Measurements from ENCODE around the gene SENP3. TPM values are rescaled to one million over a fixed set of nuclear protein-coding genes. Genes with fewer than 3 reads are reported as not detected.

The SENP3 gene
- total RNA-seq, 1 experiment from 2014 or later: 83.1 TPM

- no peak overlapping the region for H2BK20ac ChIP-seq (ENCODE audit: low read depth, low read length, poor library complexity, severe bottlenecking)
- H3K56ac ChIP-seq (ENCODE audit: insufficient read length, low read depth, low read length): no peak overlapping the region
- DNase-seq: no peak
- no peak overlapping the region for H3K27ac ChIP-seq (ENCODE audit: insufficient read length, low read depth, low read length)
- H3K27me3 ChIP-seq (ENCODE audit: insufficient read depth, low read length): no peaks in the 10 kb centered on the region
- no CpG with 5 or more reads among the region's 10 CpGs for WGBS (ENCODE audit: extremely low coverage, insufficient read length, low lambda C conversion rate)
- no peak overlapping the region for H3K14ac ChIP-seq (ENCODE audit: insufficient read depth, low read length)
- peaks cover 7% of the 10 kb centered on the region; the same call in 1 of the 2 replicates for H3K27me3 Mint-ChIP-seq (ENCODE audit: low read depth)
- no peaks in the 10 kb centered on the region for H3K9me3 ChIP-seq (ENCODE audit: control insufficient read depth, low read depth, low read length)
- H2BK5ac ChIP-seq (ENCODE audit: insufficient read length, low read length): no peak overlapping the region
- no peaks in the 10 kb centered on the region for H4K20me1 ChIP-seq (ENCODE audit: control insufficient read depth, insufficient read depth, insufficient read length)
- H3K9ac ChIP-seq (ENCODE audit: extremely low read depth, insufficient read length, low read length): no peak overlapping the region
- H4K91ac ChIP-seq (ENCODE audit: insufficient read length, low read depth, low read length): no peak overlapping the region
- no peak overlapping the region for H2BK120ac ChIP-seq (ENCODE audit: low read depth, low read length, poor library complexity, severe bottlenecking)
- H3K4me1 Mint-ChIP-seq: peaks cover 30 to 48% of the 10 kb centered on the region in 2 experiments
- H3K4me3 Mint-ChIP-seq: no peak overlapping the region; a peak in 1 of 5 replicates
- H4K8ac ChIP-seq (replicated peaks; ENCODE audit: insufficient read length, low read depth, low read length): no peak overlapping the region
- no peak overlapping the region for H2BK12ac ChIP-seq (ENCODE audit: insufficient read length, low read depth, low read length)
- peaks cover 3% of the 10 kb centered on the region for H3K23me2 ChIP-seq (ENCODE audit: insufficient read length, low read depth, low read length, poor library complexity, severe bottlenecking)
- H3K79me2 ChIP-seq (ENCODE audit: insufficient read depth, low read length): no peaks in the 10 kb centered on the region
- H3K23ac ChIP-seq (ENCODE audit: insufficient read length, low read depth, low read length): no peak overlapping the region
- H3K79me1 ChIP-seq (ENCODE audit: insufficient read depth, low read depth, low read length, poor library complexity, severe bottlenecking): no peaks in the 10 kb centered on the region
- H4K5ac ChIP-seq (ENCODE audit: insufficient read length, low read depth, low read length): no peak overlapping the region
- H2BK15ac ChIP-seq (ENCODE audit: low read depth, low read length): no peak overlapping the region
- H3K9me3 Mint-ChIP-seq: no peaks in the 10 kb centered on the region
- no peak overlapping the region for H2AFZ ChIP-seq (ENCODE audit: low read length)
- no peaks in the 10 kb centered on the region for H3K36me3 Mint-ChIP-seq (ENCODE audit: insufficient read depth in 1 of 3, low read depth in 3 of 3)
- H3T11ph ChIP-seq (ENCODE audit: low read length): no peak overlapping the region
- H3K4me2 ChIP-seq (ENCODE audit: insufficient read depth, insufficient read length, low read length): no peak overlapping the region
- H3K27ac Mint-ChIP-seq: peak overlapping the region in 1 of 3 experiments; percentile 17; a peak in 2 of 7 replicates
- H3K4ac ChIP-seq (ENCODE audit: low read depth, low read length): no peak overlapping the region
- no peak overlapping the region for H2AK5ac ChIP-seq (ENCODE audit: insufficient read length, low read length)
- peak; percentile 53; the same call in 2 of the 3 replicates for TF ChIP-seq CTCF (conservative IDR thresholded peaks at IDR 0.05)
- H3K18ac ChIP-seq (ENCODE audit: insufficient read length, low read depth, low read length): no peak overlapping the region
- 0 out of 2 replicates have a peak, but pooled peaks cover 2% of the 10 kb centered on the region for H3K4me1 ChIP-seq (ENCODE audit: insufficient read depth, low read length)
Measured at GRCh38 chr17:7555320-7555948, 6.3 kb upstream of the SENP3 start.
